Measurements from ENCODE around the gene HDHD3.

DNA sequence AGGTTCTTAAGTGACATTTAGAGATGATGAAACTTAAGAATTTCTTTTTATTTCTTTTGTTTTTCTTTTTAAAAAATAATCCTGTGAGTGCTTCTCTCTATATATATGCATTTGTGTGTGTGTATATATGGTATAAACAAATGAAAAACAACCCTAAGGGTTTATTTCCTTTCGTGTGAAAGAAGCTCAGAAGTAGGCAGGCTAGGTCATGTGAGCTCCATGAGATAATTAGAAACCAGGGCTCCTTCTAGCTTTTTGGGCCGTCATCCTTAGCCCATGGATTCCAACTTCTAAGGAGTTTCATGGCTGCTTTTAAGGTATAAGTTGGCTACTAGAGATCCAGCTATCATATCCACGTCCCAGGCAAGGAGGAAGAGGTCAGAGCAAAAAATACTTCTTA lies 44.9 kb upstream of the HDHD3 start:
- TF ChIP-seq, protein P1, sequence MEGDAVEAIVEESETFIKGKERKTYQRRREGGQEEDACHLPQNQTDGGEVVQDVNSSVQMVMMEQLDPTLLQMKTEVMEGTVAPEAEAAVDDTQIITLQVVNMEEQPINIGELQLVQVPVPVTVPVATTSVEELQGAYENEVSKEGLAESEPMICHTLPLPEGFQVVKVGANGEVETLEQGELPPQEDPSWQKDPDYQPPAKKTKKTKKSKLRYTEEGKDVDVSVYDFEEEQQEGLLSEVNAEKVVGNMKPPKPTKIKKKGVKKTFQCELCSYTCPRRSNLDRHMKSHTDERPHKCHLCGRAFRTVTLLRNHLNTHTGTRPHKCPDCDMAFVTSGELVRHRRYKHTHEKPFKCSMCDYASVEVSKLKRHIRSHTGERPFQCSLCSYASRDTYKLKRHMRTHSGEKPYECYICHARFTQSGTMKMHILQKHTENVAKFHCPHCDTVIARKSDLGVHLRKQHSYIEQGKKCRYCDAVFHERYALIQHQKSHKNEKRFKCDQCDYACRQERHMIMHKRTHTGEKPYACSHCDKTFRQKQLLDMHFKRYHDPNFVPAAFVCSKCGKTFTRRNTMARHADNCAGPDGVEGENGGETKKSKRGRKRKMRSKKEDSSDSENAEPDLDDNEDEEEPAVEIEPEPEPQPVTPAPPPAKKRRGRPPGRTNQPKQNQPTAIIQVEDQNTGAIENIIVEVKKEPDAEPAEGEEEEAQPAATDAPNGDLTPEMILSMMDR (conservative IDR thresholded peaks at IDR 0.05; ENCODE audit: low read length) = no peak
- no peak for TF ChIP-seq EZH2phosphoT487 (IDR thresholded peaks at IDR 0.05; ENCODE audit: borderline replicate concordance, low read depth, low read length)

Data from OCI-LY7 (cell line).